HG02759 (cell line): ENCODE results near the gene CHST11.
A peak's percentile ranks its signal among the peaks of the same experiment; 100 is the strongest.
"Not testable (repeated sequence)": the region's sequence is repeated elsewhere in the genome, so short reads cannot be mapped to it uniquely, and the experiment has no call there.

Source experiments
- ATAC-seq: cut with Tn5 transposase; IDR thresholded peaks from one replicate; pipeline ENCODE4 v1.9.1; 2021; ENCODE audit warnings: mild to moderate bottlenecking, moderate library complexity; ENCODE audit not compliant: unreplicated experiment

CHST11 gene

GRCh38 chr12:104599272-104600035, 142.7 kb downstream of the CHST11 start:
- ATAC-seq = no peak

- no peak for ATAC-seq
Measured at GRCh38 chr12:104600036-104600712, 143.4 kb downstream of the CHST11 start.

- ATAC-seq = no peak
Measured at GRCh38 chr12:104600790-104601739, 144.3 kb downstream of the CHST11 start.

GRCh38 chr12:104602406-104602805, 145.7 kb downstream of the CHST11 start:
- no peak for ATAC-seq

GRCh38 chr12:104602896-104603295, 146.1 kb downstream of the CHST11 start:
- no peak for ATAC-seq

GRCh38 chr12:104603545-104603973, 146.8 kb downstream of the CHST11 start:
- no peak for ATAC-seq

- ATAC-seq = peak; percentile 73
Measured at GRCh38 chr12:104604070-104604994, 147.6 kb downstream of the CHST11 start.

GRCh38 chr12:104604995-104605675, 148.4 kb downstream of the CHST11 start:
- ATAC-seq = no peak

GRCh38 chr12:104605685-104606084, 148.9 kb downstream of the CHST11 start:
- ATAC-seq = no peak

GRCh38 chr12:104608998-104609397, 152.2 kb downstream of the CHST11 start:
- no peak for ATAC-seq

- no peak for ATAC-seq
Measured at GRCh38 chr12:104609445-104609844, 152.7 kb downstream of the CHST11 start.

- ATAC-seq = no peak
Measured at GRCh38 chr12:104610513-104611235, 153.9 kb downstream of the CHST11 start.

- no peak for ATAC-seq
Measured at GRCh38 chr12:104611671-104612070, 154.9 kb downstream of the CHST11 start.

GRCh38 chr12:104613372-104613771, 156.6 kb downstream of the CHST11 start:
- not testable (repeated sequence) for ATAC-seq

GRCh38 chr12:104615048-104615561, 158.4 kb downstream of the CHST11 start:
- no peak for ATAC-seq

- no peak for ATAC-seq
Measured at GRCh38 chr12:104618691-104619090, 161.9 kb downstream of the CHST11 start.

- no peak for ATAC-seq
Measured at GRCh38 chr12:104619305-104619704, 162.6 kb downstream of the CHST11 start.

- ATAC-seq = no peak
Measured at GRCh38 chr12:104620837-104621531, 164.2 kb downstream of the CHST11 start.
